GM10266 (cell line): ENCODE measurements around the gene ADAMTS13.

ENCODE experiments used
- DNase-seq: peaks from one replicate; pipeline ENCODE4 v3.0.0; 2012; ENCODE audit errors: extremely low spot score
- CTCF ChIP-seq: IDR thresholded peaks from 2 replicates; pipeline ENCODE4 v1.5.1; 2012; ENCODE audit warnings: mild to moderate bottlenecking, low read depth; ENCODE audit not compliant: control insufficient read depth, insufficient read depth; ENCODE audit errors: missing control alignments

ADAMTS13 gene

GRCh38 chr9:133499892-133500270 lies 77.7 kb downstream of the ADAMTS13 start:
- no peak for DNase-seq
- no peak for TF ChIP-seq CTCF

- no peak for DNase-seq
Observed at GRCh38 chr9:133502112-133502511, 79.9 kb downstream of the ADAMTS13 start.

GRCh38 chr9:133505186-133505830 lies 83.1 kb downstream of the ADAMTS13 start:
- no peak for DNase-seq
- no peak for TF ChIP-seq CTCF

More at GRCh38 chr9:133502112-133502511, 79.9 kb downstream of the ADAMTS13 start:
- no peak for TF ChIP-seq CTCF

- no peak for TF ChIP-seq CTCF
- DNase-seq, result no peak
Observed at GRCh38 chr9:133505901-133506652, 83.9 kb downstream of the ADAMTS13 start.

- no peak for TF ChIP-seq CTCF
- no peak for DNase-seq
Observed at GRCh38 chr9:133506653-133507038, 84.5 kb downstream of the ADAMTS13 start.

GRCh38 chr9:133507246-133507965 lies 85.2 kb downstream of the ADAMTS13 start:
- no peak for TF ChIP-seq CTCF
- DNase-seq, result no peak
